GM19035 (cell line): Measurements from ENCODE around the gene TC2N.
"Not testable (repeated sequence)": the region's sequence is repeated elsewhere in the genome, so short reads cannot be mapped to it uniquely, and the experiment has no call there.

ENCODE experiments used
- ATAC-seq: cut with Tn5 transposase; IDR thresholded peaks from one replicate; pipeline ENCODE4 v1.9.1; 2021; ENCODE audit not compliant: unreplicated experiment

TC2N gene

GRCh38 chr14:91835920-91836843 lies 31.2 kb downstream of the TC2N start:
- peak; percentile 78 for ATAC-seq

GRCh38 chr14:91835197-91835919 lies 32.0 kb downstream of the TC2N start:
- ATAC-seq, result no peak

GRCh38 chr14:91834571-91834970 lies 32.8 kb downstream of the TC2N start:
- no peak for ATAC-seq

GRCh38 chr14:91831337-91831736 lies 36.0 kb downstream of the TC2N start:
- ATAC-seq, result no peak

- peak; percentile 66 for ATAC-seq
Observed at GRCh38 chr14:91830777-91831176, 36.6 kb downstream of the TC2N start.

- ATAC-seq, result no peak
Observed at GRCh38 chr14:91829511-91829910, 37.8 kb downstream of the TC2N start.

GRCh38 chr14:91827746-91828145 lies 39.6 kb downstream of the TC2N start:
- no peak for ATAC-seq

- ATAC-seq, result no peak
Observed at GRCh38 chr14:91817566-91818325, 49.6 kb downstream of the TC2N start.

- no peak for ATAC-seq
Observed at GRCh38 chr14:91814317-91814716, 53.0 kb downstream of the TC2N start.

- no peak for ATAC-seq
Observed at GRCh38 chr14:91810699-91811098, 56.6 kb downstream of the TC2N start.

GRCh38 chr14:91806716-91807115 lies 60.6 kb downstream of the TC2N start:
- no peak for ATAC-seq

GRCh38 chr14:91806094-91806493 lies 61.2 kb downstream of the TC2N start:
- ATAC-seq, result not testable (repeated sequence)

GRCh38 chr14:91805659-91806058 lies 61.7 kb downstream of the TC2N start:
- no peak for ATAC-seq

GRCh38 chr14:91801358-91801757 lies 66.0 kb downstream of the TC2N start:
- ATAC-seq, result no peak

- no peak for ATAC-seq
Observed at GRCh38 chr14:91796617-91797347, 70.6 kb downstream of the TC2N start.

GRCh38 chr14:91793704-91794103 lies 73.6 kb downstream of the TC2N start:
- no peak for ATAC-seq

GRCh38 chr14:91786188-91786587 lies 81.1 kb downstream of the TC2N start:
- no peak for ATAC-seq

- no peak for ATAC-seq
Observed at GRCh38 chr14:91780452-91780851, 86.9 kb downstream of the TC2N start.

- ATAC-seq, result no peak
Observed at GRCh38 chr14:91778217-91778616, 89.1 kb downstream of the TC2N start.
